PC-9 (cell line): ENCODE results near the gene TNK2. TPM values are rescaled to one million over a fixed set of nuclear protein-coding genes. Genes with fewer than 3 reads are reported as not detected.
"Not testable (repeated sequence)": the region's sequence is repeated elsewhere in the genome, so short reads cannot be mapped to it uniquely, and the experiment has no call there.

Experiments used
- BruUV-seq: library from RNA; stranded (reverse); fragments of 400-500 nt; replicated peaks from 2 replicates; lab custom pipeline; 2021; lab: Mats Ljungman, UMichigan
- CTCF ChIA-PET: fragments of 300-600 bp; sonication (Branson Sonifier 250); formaldehyde crosslinking; loops from one replicate; lab custom pipeline; 2022; ENCODE audit warnings: antibody characterized with exemption; lab: Charles Lee
- POLR2A ChIA-PET: fragments of 300-600 bp; sonication (Branson Sonifier 250); formaldehyde crosslinking; loops from one replicate; lab custom pipeline; 2022; ENCODE audit warnings: antibody characterized with exemption; ENCODE audit not compliant: unreplicated experiment; lab: Charles Lee
- DNase-seq, 2 experiments: peaks; one replicate each; pipeline versions ENCODE4 v3.0.0 to v3.0.0-alpha.2; 2015 to 2022; ENCODE audit warnings: mixed read lengths in 1 of 2
- H2AFZ ChIP-seq: fragments of 200-600 bp; sonication (generic); 2 replicates; pipeline ENCODE4 v1.8.1; 2017; ENCODE audit warnings: antibody characterized with exemption
- H3F3A ChIP-seq: fragments of 200-600 bp; sonication (generic); 2 replicates; pipeline ENCODE4 v1.8.1; 2017; ENCODE audit warnings: antibody characterized with exemption, mild to moderate bottlenecking, low read depth; ENCODE audit not compliant: insufficient read depth
- H3K27ac ChIP-seq: fragments of 200-600 bp; sonication (generic); 2 replicates; pipeline ENCODE4 v1.6.1; 2016; ENCODE audit warnings: mixed run types
- H3K27me3 ChIP-seq: fragments of 200-600 bp; sonication (generic); 2 replicates; pipeline ENCODE4 v1.6.1; 2016; ENCODE audit warnings: low read depth, mixed run types; ENCODE audit not compliant: insufficient read depth
- H3K36me3 ChIP-seq: fragments of 200-600 bp; sonication (generic); 2 replicates; pipeline ENCODE4 v1.6.1; 2016; ENCODE audit warnings: low read depth, mixed run types
- H3K4me1 ChIP-seq: fragments of 200-600 bp; sonication (generic); replicated peaks from 2 replicates; pipeline ENCODE4 v1.6.1; 2016; ENCODE audit warnings: mixed run types; ENCODE audit not compliant: insufficient read depth
- H3K4me2 ChIP-seq: fragments of 200-600 bp; sonication (generic); 2 replicates; pipeline ENCODE4 v1.6.1; 2017; ENCODE audit warnings: mixed run types
- H3K4me3 ChIP-seq: fragments of 200-600 bp; sonication (generic); 2 replicates; pipeline ENCODE4 v1.6.1; 2016; ENCODE audit warnings: mixed run types
- H3K79me2 ChIP-seq: fragments of 200-600 bp; sonication (generic); 2 replicates; pipeline ENCODE4 v1.6.1; 2017; ENCODE audit warnings: low read depth, mixed run types
- H3K9me2 ChIP-seq: fragments of 200-600 bp; sonication (generic); 2 replicates; pipeline ENCODE4 v1.8.1; 2017; ENCODE audit warnings: mild to moderate bottlenecking; ENCODE audit not compliant: insufficient read depth
- H3K9me3 ChIP-seq: fragments of 200-600 bp; sonication (generic); 2 replicates; pipeline ENCODE4 v1.8.1; 2016; ENCODE audit warnings: low read depth; ENCODE audit not compliant: insufficient read depth
- H4K20me1 ChIP-seq: fragments of 200-600 bp; sonication (generic); 2 replicates; pipeline ENCODE4 v1.8.1; 2017; ENCODE audit not compliant: insufficient read depth
- EZH2 ChIP-seq: fragments of 200-600 bp; sonication (generic); IDR thresholded peaks from 2 replicates; pipeline ENCODE4 v1.8.0; 2017; ENCODE audit warnings: antibody characterized with exemption, low read depth
- intact Hi-C: fragments of 100-400 bp; cut with micrococcal nuclease; formaldehyde crosslinking; loops from one replicate; pipeline ENCODE4 v1.10.0; 2022; ENCODE audit not compliant: unreplicated experiment
- total RNA-seq: library from RNA; stranded (reverse); gene quantifications from 2 replicates; pipeline ENCODE4 v1.2.3, GENCODE V29; 2021
- TF ChIP-seq, protein P1 (sequence below): fragments of 200-600 bp; sonication (generic); conservative IDR thresholded peaks from 2 replicates; pipeline ENCODE4 v1.6.1; 2017; ENCODE audit warnings: mixed run types, antibody characterized with exemption, mild to moderate bottlenecking, moderate library complexity

The TNK2 gene
- total RNA-seq, 1 experiment from 2014 or later: 118 TPM

GRCh38 chr3:195939526-195940470, 31.4 kb upstream of the TNK2 start:
- H3K4me2 ChIP-seq, H3K27ac ChIP-seq, H3K4me3 ChIP-seq, H3K36me3 ChIP-seq, H3K79me2 ChIP-seq, H3K9me3 ChIP-seq, H3F3A ChIP-seq, DNase-seq, BruUV-seq, H3K27me3 ChIP-seq, H3K4me1 ChIP-seq, H2AFZ ChIP-seq, H3K9me2 ChIP-seq, H4K20me1 ChIP-seq: not testable (repeated sequence)
- ChIA-PET CTCF (interaction anchor here (0.7 kb wide), 1 partner anchor 61 kb away, joined by 7 read pairs; no protein-coding TSS in a partner anchor), POLR2A (interaction anchor here (0.6 kb wide), 1 partner anchor 501 kb away, joined by 6 read pairs; no protein-coding TSS in a partner anchor)
- intact Hi-C loops: loop anchor here (5.0 kb wide), 1 partner anchor 63 kb away; no protein-coding TSS in a partner anchor

DNA sequence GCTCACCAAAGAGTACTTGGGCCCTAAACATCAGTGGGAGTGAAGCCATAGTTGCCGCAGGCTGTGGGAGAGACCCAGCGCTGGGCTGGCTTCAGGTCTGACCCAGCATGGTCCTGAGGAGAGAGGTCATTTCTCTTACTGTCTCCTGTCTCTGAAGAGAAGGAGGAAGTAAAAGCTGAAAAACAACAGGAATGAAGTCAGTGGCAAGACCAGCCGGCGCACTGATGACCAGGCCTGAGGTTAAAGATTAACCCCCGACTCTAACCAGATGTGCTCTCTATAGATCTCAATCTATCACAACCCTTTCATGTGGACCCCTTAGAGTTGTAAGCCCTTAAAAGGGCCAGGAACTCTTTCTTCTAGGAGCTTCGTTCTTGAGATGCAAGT, 24.7 kb upstream of the TNK2 start:
- H3F3A ChIP-seq, CTCF ChIA-PET, H3K9me3 ChIP-seq, H3K36me3 ChIP-seq, H3K4me2 ChIP-seq, H3K4me1 ChIP-seq, intact Hi-C loops, H4K20me1 ChIP-seq, POLR2A ChIA-PET, BruUV-seq, H3K79me2 ChIP-seq, H3K4me3 ChIP-seq, H3K9me2 ChIP-seq, H3K27me3 ChIP-seq, H2AFZ ChIP-seq, DNase-seq, H3K27ac ChIP-seq: not testable (repeated sequence)

GRCh38 chr3:195932418-195933043, 24.2 kb upstream of the TNK2 start:
- no peak overlapping the region for H3K27ac ChIP-seq
- DNase-seq: no peak
- H3K4me1 ChIP-seq: no peaks in the 10 kb centered on the region
- no TSS peak for BruUV-seq
- no peak overlapping the region for H2AFZ ChIP-seq
- H3K4me3 ChIP-seq: no peak overlapping the region
- no peak overlapping the region for H3K4me2 ChIP-seq
- H3F3A ChIP-seq: peaks cover 4% of the 10 kb centered on the region; the same call in 1 of the 2 replicates
- CTCF ChIA-PET: interaction anchor here (0.6 kb wide), 2 partner anchors 12 to 13 kb away, joined by 3 to 5 read pairs; no protein-coding TSS in a partner anchor
- no peaks in the 10 kb centered on the region for H3K36me3 ChIP-seq
- peaks cover 4% of the 10 kb centered on the region; the same call in 1 of the 2 replicates for H4K20me1 ChIP-seq
- H3K27me3 ChIP-seq: no peaks in the 10 kb centered on the region
- intact Hi-C loops: no loop called here
- H3K9me3 ChIP-seq: no peaks in the 10 kb centered on the region
- POLR2A ChIA-PET: no interaction called here
- H3K79me2 ChIP-seq: no peaks in the 10 kb centered on the region
- H3K9me2 ChIP-seq: no peaks in the 10 kb centered on the region
- no peak for TF ChIP-seq EZH2
- TF ChIP-seq, protein P1, sequence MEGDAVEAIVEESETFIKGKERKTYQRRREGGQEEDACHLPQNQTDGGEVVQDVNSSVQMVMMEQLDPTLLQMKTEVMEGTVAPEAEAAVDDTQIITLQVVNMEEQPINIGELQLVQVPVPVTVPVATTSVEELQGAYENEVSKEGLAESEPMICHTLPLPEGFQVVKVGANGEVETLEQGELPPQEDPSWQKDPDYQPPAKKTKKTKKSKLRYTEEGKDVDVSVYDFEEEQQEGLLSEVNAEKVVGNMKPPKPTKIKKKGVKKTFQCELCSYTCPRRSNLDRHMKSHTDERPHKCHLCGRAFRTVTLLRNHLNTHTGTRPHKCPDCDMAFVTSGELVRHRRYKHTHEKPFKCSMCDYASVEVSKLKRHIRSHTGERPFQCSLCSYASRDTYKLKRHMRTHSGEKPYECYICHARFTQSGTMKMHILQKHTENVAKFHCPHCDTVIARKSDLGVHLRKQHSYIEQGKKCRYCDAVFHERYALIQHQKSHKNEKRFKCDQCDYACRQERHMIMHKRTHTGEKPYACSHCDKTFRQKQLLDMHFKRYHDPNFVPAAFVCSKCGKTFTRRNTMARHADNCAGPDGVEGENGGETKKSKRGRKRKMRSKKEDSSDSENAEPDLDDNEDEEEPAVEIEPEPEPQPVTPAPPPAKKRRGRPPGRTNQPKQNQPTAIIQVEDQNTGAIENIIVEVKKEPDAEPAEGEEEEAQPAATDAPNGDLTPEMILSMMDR: no peak
